22Rv1 (cell line): ENCODE results near the gene PLXNA4.

Experiments
- H3K27ac ChIP-seq: fragments of 450-650 bp; 2 replicates; pipeline ENCODE4 v1.5.1; 2017
- ZFX ChIP-seq: fragments of 450-650 bp; IDR thresholded peaks from 2 replicates; pipeline ENCODE4 v1.6.1; 2017; ENCODE audit warnings: antibody characterized with exemption, borderline replicate concordance
- TF ChIP-seq, protein P1 (sequence below): fragments of 450-650 bp; IDR thresholded peaks from 2 replicates; pipeline ENCODE4 v1.5.1; 2017; ENCODE audit warnings: mild to moderate bottlenecking

PLXNA4 gene

DNA sequence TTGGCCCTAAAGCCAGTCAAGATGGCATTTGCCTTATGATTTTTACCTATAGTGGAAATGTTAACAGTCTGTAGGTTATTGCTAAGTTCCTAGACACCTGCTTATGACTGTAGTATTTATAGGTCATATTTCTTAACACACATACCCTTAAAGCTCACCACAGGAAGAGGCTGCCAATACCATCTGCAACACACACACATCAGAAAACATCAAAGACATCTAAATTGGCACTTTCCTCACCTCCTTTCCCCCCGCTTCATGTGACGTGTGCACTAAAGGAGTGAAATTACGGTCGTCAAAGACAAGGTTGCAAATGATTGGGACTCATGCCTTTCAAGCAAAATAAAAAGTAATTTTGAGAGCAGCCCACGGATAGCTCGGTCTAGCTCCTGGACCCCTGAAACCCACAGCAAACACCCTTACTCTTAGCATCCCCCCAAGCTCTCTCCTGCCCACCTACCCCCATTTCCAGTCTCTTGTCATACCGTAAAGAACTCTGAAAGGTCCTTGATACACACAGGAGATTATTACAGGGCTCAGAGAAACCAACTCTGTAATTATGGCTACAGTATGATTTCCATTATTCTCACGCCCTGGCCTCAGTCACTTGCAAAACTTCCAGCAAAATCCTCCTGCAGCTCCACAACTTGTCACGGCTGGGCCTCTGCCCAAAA is 90.5 kb downstream of the PLXNA4 start:
- H3K27ac ChIP-seq = no peak overlapping the region
- TF ChIP-seq, protein P1, sequence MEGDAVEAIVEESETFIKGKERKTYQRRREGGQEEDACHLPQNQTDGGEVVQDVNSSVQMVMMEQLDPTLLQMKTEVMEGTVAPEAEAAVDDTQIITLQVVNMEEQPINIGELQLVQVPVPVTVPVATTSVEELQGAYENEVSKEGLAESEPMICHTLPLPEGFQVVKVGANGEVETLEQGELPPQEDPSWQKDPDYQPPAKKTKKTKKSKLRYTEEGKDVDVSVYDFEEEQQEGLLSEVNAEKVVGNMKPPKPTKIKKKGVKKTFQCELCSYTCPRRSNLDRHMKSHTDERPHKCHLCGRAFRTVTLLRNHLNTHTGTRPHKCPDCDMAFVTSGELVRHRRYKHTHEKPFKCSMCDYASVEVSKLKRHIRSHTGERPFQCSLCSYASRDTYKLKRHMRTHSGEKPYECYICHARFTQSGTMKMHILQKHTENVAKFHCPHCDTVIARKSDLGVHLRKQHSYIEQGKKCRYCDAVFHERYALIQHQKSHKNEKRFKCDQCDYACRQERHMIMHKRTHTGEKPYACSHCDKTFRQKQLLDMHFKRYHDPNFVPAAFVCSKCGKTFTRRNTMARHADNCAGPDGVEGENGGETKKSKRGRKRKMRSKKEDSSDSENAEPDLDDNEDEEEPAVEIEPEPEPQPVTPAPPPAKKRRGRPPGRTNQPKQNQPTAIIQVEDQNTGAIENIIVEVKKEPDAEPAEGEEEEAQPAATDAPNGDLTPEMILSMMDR = no peak
- no peak for TF ChIP-seq ZFX

GRCh38 chr7:132485136-132485535 is 91.1 kb downstream of the PLXNA4 start:
- no peak for TF ChIP-seq ZFX
- TF ChIP-seq, protein P1 = no peak
- H3K27ac ChIP-seq = no peak overlapping the region

GRCh38 chr7:132482866-132483265 is 93.4 kb downstream of the PLXNA4 start:
- TF ChIP-seq, protein P1 = no peak
- no peak for TF ChIP-seq ZFX
- no peak overlapping the region for H3K27ac ChIP-seq

GRCh38 chr7:132480534-132480933 is 95.7 kb downstream of the PLXNA4 start:
- H3K27ac ChIP-seq = no peak overlapping the region
- TF ChIP-seq, protein P1 = no peak
- TF ChIP-seq ZFX = no peak

- no peak for TF ChIP-seq ZFX
- TF ChIP-seq, protein P1 = no peak
- H3K27ac ChIP-seq = no peak overlapping the region
Measured at GRCh38 chr7:132476541-132476940, 99.7 kb downstream of the PLXNA4 start.

GRCh38 chr7:132475669-132476116 is 100.6 kb downstream of the PLXNA4 start:
- TF ChIP-seq, protein P1 = no peak
- no peak for TF ChIP-seq ZFX
- no peak overlapping the region for H3K27ac ChIP-seq

GRCh38 chr7:132475037-132475668 is 101.1 kb downstream of the PLXNA4 start:
- no peak overlapping the region for H3K27ac ChIP-seq
- TF ChIP-seq ZFX = no peak
- TF ChIP-seq, protein P1 = no peak
